ENCODE data around the gene HOXA7.

DNA sequence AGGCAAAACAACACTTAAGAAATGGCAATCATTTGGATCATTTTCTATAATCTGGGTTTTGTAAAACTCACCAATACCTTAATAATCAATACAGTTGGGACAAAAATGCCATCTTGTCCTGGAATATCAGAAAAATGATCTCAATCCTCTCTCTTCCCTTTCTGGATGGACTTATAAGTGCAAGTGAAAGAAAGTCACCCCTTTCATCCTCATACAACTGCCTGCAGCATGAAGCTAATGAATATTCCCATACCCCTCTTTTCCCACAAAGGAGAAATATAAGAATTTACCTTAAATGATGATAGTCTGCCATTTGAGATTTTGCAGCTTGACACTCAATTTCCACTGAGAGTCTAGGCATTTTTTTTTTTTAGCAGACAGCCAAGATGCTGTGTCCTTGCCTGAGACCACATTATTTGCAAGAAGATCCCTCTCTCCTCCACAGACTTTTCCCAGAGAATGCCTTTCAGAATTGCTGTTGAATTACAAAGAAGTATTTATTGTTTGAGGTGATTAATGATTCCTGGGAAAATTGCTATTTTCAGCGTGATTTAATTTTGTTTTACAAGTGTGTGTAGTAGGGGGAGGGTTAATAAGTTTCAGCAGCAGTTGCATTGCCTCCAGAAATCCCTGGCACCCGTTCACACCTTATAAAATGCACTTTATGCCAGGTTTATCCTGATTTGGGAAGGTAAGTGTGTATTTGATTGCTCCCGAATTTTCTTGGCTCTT, 29.7 kb downstream of the HOXA7 start:
- TF ChIP-seq GATA2 (IDR thresholded peaks at IDR 0.05; ENCODE audit: insufficient read depth, insufficient read length, low read depth, low read length) = no peak
- TF ChIP-seq POLR2A (IDR thresholded peaks at IDR 0.05; ENCODE audit: low read depth, low read length) = no peak
